Measurements from ENCODE around the gene TULP4.

DNA sequence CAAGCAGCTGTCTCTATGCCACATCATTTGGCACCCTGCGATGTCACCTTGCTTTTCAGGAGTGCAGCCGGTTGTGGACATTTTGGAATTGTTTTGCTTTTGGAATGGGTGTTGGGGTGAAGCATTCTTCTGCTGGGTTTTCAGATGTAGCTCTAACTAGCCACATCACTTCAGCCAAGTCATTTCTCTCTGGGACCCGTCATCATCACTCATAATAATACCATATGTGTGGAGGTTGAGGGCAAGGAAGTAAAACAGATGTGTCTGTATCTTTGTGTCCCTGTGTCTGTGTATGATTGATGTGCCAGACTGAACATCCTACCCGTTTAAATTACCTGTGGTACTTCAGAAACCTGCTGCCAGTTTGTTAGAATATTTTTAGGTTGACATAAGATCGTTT lies 49.5 kb upstream of the TULP4 start:
- TF ChIP-seq YY1 (IDR thresholded peaks at IDR 0.05; ENCODE audit: insufficient read depth, insufficient read length) (no peak), SUZ12 (IDR thresholded peaks at IDR 0.05; ENCODE audit: extremely low read depth, insufficient read depth, insufficient read length) (no peak)

Data from NT2/D1 (cell line).